Thoracic aorta (tissue), 2 donors: Measurements from ENCODE around the gene SCRN1. TPM values are rescaled to one million over a fixed set of nuclear protein-coding genes. Genes with fewer than 3 reads are reported as not detected.

Source experiments
- ATAC-seq: fragments of 150-250 bp; one replicate; pipeline ENCODE4 v1.8.0; 2017; ENCODE audit warnings: low read depth; ENCODE audit not compliant: insufficient number of reproducible peaks, low FRiP score
- DNase-seq: peaks from one replicate; pipeline ENCODE4 v3.0.0-alpha.2; 2020; ENCODE audit warnings: low spot score
- H3K27ac ChIP-seq, 2 donors: fragments of 200-600 bp; sonication (generic); 1 replicate in 1 of 2; 2 replicates in 1 of 2; pipeline ENCODE4 v1.5.1; 2016; ENCODE audit warnings: mild to moderate bottlenecking in 2 of 2, moderate library complexity in 2 of 2
- H3K27me3 ChIP-seq: fragments of 200-600 bp; sonication (generic); replicated peaks from 2 replicates; pipeline ENCODE4 v1.6.0; 2016; ENCODE audit warnings: mild to moderate bottlenecking; ENCODE audit not compliant: insufficient read depth
- H3K36me3 ChIP-seq: fragments of 200-600 bp; sonication (generic); one replicate; pipeline ENCODE4 v1.5.1; 2016
- H3K4me1 ChIP-seq, 2 donors: fragments of 200-600 bp; sonication (generic); 1 replicate in 1 of 2; 2 replicates in 1 of 2; pipeline versions ENCODE4 v1.5.1 to v1.6.0; 2016; ENCODE audit warnings: low read depth in 2 of 2, mild to moderate bottlenecking in 1 of 2; ENCODE audit not compliant: control insufficient read depth in 1 of 2
- H3K4me3 ChIP-seq: fragments of 200-600 bp; sonication (generic); 2 replicates; pipeline ENCODE4 v1.5.1; 2016; ENCODE audit warnings: mild to moderate bottlenecking
- H3K9me3 ChIP-seq: fragments of 200-600 bp; sonication (generic); 2 replicates; pipeline ENCODE4 v1.5.1; 2016
- total RNA-seq, 2 donors: library from RNA; depleted of rRNA; stranded (reverse); fragments of >200 nt; gene quantifications; one replicate each; pipeline versions ENCODE4 v1.1.0 to v1.2.3, GENCODE V29; 2016
- TF ChIP-seq, protein P1 (sequence below): fragments of 200-600 bp; sonication (generic); IDR thresholded peaks from one replicate; pipeline ENCODE4 v1.5.1; 2019; ENCODE audit warnings: antibody characterized with exemption

SCRN1 gene
- total RNA-seq, 2 donors from 2014 or later = 58.1 to 75.3 TPM

DNA sequence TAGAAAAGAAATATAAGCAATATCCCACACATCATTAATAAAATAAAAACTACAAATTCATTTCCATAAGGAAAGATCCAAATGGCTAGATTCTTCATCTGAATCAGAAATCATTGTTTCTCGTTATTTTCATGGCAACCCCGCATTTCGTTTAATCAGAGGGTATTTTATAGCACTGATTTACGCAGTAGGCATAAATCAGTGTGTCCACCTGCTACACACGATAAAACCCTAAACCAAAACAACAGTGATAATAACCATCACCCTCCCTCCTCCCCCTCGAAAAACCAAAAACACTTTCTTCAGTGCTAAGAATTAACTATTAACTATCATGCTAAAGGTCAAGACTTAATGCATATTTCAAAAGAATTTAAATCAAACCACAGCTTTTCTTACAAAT, 20.4 kb upstream of the SCRN1 start:
- Histone ChIP-seq H3K4me1 (no peaks in the 10 kb centered on the region), H3K36me3 (no peaks in the 10 kb centered on the region), H3K9me3 (no peaks in the 10 kb centered on the region), H3K4me3 (no peak overlapping the region), H3K27ac (no peak overlapping the region), H3K27me3 (no peaks in the 10 kb centered on the region)
- ATAC-seq = no peak
- DNase-seq = no peak
- TF ChIP-seq, protein P1, sequence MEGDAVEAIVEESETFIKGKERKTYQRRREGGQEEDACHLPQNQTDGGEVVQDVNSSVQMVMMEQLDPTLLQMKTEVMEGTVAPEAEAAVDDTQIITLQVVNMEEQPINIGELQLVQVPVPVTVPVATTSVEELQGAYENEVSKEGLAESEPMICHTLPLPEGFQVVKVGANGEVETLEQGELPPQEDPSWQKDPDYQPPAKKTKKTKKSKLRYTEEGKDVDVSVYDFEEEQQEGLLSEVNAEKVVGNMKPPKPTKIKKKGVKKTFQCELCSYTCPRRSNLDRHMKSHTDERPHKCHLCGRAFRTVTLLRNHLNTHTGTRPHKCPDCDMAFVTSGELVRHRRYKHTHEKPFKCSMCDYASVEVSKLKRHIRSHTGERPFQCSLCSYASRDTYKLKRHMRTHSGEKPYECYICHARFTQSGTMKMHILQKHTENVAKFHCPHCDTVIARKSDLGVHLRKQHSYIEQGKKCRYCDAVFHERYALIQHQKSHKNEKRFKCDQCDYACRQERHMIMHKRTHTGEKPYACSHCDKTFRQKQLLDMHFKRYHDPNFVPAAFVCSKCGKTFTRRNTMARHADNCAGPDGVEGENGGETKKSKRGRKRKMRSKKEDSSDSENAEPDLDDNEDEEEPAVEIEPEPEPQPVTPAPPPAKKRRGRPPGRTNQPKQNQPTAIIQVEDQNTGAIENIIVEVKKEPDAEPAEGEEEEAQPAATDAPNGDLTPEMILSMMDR = no peak

DNA sequence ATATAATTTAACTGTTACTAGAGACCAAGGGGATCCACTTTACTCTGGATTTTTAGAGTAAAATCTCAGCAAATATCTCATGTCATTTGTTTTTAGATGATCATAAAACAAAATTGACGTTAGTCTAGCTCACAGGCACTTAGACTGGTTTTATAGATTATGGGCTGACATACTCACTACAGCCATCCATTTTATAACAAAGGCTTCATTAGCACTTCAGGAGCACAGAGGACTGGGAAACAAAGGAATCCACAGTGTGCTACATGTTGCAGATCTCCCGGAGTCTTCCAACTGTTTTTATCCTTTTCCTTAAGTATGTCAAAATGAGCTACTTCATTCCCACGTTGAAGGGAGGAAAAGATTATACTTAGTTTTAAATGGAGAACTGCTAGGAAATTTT, 15.9 kb upstream of the SCRN1 start:
- H3K27me3 ChIP-seq = no peaks in the 10 kb centered on the region
- ATAC-seq (no peak), DNase-seq (no peak)
- no peak overlapping the region for H3K27ac ChIP-seq
- H3K9me3 ChIP-seq = no peaks in the 10 kb centered on the region
- peaks cover 6 to 10% of the 10 kb centered on the region in 2 donors for H3K4me1 ChIP-seq
- no peaks in the 10 kb centered on the region for H3K36me3 ChIP-seq
- H3K4me3 ChIP-seq = no peak overlapping the region
- TF ChIP-seq, protein P1 = no peak

DNA sequence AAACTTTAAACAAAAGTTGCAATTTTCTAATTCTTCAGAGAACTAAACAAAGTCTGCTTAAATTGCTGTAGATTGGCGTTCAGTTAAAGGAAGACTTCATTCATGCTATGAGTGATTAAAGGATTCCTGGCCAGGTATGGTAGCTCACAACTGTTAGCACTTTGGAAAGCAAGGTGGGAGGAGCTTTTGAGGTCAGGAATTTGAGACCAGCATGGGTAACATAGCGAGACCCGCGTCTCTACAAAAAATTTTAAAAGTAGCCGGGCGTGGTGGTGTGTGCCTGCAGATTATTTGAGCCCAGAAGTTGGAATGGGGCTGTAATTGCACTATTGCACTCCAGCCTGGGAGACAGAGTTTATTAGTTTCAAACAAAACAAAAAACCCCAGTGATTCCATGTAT, 13.5 kb upstream of the SCRN1 start:
- peaks cover 7 to 20% of the 10 kb centered on the region in 2 donors for H3K4me1 ChIP-seq
- TF ChIP-seq, protein P1 = no peak
- no peak for ATAC-seq

DNA sequence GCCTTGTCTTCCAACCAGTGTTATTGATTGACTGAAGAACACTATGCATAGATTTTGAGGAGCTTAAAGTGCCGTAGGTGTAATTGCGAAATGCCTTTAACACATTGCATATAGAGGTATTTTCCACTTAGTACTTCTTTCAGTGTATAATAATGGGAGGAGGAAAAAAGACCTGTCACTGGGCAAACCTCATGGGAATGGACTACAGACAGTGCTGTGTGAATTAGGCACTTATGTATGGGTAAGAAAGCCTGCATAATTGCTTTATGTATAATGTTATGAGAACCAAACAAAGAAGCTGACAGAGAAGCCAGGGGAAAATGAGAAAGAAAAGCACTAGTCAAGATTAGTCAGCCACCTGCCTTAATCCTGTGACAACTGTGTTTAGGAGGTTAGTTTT, 12.4 kb upstream of the SCRN1 start:
- H3K36me3 ChIP-seq = no peaks in the 10 kb centered on the region
- DNase-seq (no peak), ATAC-seq (no peak)
- no peak overlapping the region for H3K4me3 ChIP-seq
- no peaks in the 10 kb centered on the region for H3K27me3 ChIP-seq
- peaks cover 7 to 20% of the 10 kb centered on the region in 2 donors for H3K4me1 ChIP-seq
- no peak overlapping the region for H3K27ac ChIP-seq
- TF ChIP-seq, protein P1 = no peak
- no peaks in the 10 kb centered on the region for H3K9me3 ChIP-seq

More for the DNA sequence above, 13.5 kb upstream of the SCRN1 start:
- H3K36me3 ChIP-seq = no peaks in the 10 kb centered on the region
- H3K27ac ChIP-seq = no peak overlapping the region
- DNase-seq = no peak
- no peaks in the 10 kb centered on the region for H3K27me3 ChIP-seq
- no peaks in the 10 kb centered on the region for H3K9me3 ChIP-seq
- no peak overlapping the region for H3K4me3 ChIP-seq

DNA sequence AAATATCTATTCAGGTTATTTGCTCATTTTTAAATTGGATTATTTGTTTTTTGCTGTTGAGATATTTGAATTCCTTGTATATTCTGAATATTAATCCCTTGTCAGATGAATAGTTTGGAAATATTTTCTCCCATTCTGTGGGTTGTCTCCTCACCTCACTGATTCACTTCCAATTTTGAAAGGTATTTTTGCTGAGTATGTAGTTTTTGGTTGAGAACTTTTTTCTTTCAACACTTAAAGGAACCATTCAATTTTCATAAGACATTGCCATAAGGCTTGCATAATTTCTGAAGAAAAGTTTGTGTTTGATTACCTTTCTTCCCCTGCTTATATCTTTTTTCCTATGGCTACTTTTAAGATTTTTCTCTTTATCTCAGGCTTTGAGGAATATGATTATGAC, 8.9 kb upstream of the SCRN1 start:
- DNase-seq = no peak
- TF ChIP-seq, protein P1 = no peak
- Histone ChIP-seq H3K27me3 (no peaks in the 10 kb centered on the region), H3K9me3 (peaks cover 4% of the 10 kb centered on the region), H3K36me3 (no peaks in the 10 kb centered on the region), H3K4me3 (no peak overlapping the region), H3K4me1 (peaks cover 7 to 20% of the 10 kb centered on the region in 2 donors), H3K27ac (no peak overlapping the region)
- no peak for ATAC-seq
